Measurements from ENCODE around the gene ZFR.

The ZFR gene

GRCh38 chr5:32384621-32385020 lies 59.9 kb downstream of the ZFR start:
- TF ChIP-seq, protein P1, sequence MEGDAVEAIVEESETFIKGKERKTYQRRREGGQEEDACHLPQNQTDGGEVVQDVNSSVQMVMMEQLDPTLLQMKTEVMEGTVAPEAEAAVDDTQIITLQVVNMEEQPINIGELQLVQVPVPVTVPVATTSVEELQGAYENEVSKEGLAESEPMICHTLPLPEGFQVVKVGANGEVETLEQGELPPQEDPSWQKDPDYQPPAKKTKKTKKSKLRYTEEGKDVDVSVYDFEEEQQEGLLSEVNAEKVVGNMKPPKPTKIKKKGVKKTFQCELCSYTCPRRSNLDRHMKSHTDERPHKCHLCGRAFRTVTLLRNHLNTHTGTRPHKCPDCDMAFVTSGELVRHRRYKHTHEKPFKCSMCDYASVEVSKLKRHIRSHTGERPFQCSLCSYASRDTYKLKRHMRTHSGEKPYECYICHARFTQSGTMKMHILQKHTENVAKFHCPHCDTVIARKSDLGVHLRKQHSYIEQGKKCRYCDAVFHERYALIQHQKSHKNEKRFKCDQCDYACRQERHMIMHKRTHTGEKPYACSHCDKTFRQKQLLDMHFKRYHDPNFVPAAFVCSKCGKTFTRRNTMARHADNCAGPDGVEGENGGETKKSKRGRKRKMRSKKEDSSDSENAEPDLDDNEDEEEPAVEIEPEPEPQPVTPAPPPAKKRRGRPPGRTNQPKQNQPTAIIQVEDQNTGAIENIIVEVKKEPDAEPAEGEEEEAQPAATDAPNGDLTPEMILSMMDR (IDR thresholded peaks at IDR 0.05; ENCODE audit: insufficient read depth, low read length, poor library complexity, severe bottlenecking) = no peak
- TF ChIP-seq EZH2phosphoT487 (conservative IDR thresholded peaks at IDR 0.05; ENCODE audit: low read length) = no peak
- no peak overlapping the region for H3K4me3 ChIP-seq (ENCODE audit: insufficient read depth, low read length, poor library complexity, severe bottlenecking)
- H3K9me3 ChIP-seq (ENCODE audit: insufficient read depth, low read length) = no peaks in the 10 kb centered on the region
- no peaks in the 10 kb centered on the region for H3K79me2 ChIP-seq (ENCODE audit: insufficient read depth, low read length)
- H3K27me3 ChIP-seq (ENCODE audit: low read length) = no peaks in the 10 kb centered on the region
- peaks cover 4% of the 10 kb centered on the region; the same call in 1 of the 2 replicates for H3F3A ChIP-seq (ENCODE audit: insufficient read depth)
- H3K9ac ChIP-seq (ENCODE audit: low read length) = no peak overlapping the region
- no peaks in the 10 kb centered on the region for H4K20me1 ChIP-seq (ENCODE audit: low read depth, low read length)
- peaks cover 72% of the 10 kb centered on the region for H3K36me3 ChIP-seq (ENCODE audit: low read length)
- H3K9me2 ChIP-seq (replicated peaks; ENCODE audit: insufficient read depth, low read length) = no peaks in the 10 kb centered on the region
- H3K4me2 ChIP-seq (ENCODE audit: low read depth, low read length, poor library complexity, severe bottlenecking) = no peak overlapping the region
- H2AFZ ChIP-seq (ENCODE audit: low read depth, low read length, severe bottlenecking) = no peak overlapping the region
- H3K27ac ChIP-seq (ENCODE audit: low read depth, low read length) = no peak overlapping the region

DNA sequence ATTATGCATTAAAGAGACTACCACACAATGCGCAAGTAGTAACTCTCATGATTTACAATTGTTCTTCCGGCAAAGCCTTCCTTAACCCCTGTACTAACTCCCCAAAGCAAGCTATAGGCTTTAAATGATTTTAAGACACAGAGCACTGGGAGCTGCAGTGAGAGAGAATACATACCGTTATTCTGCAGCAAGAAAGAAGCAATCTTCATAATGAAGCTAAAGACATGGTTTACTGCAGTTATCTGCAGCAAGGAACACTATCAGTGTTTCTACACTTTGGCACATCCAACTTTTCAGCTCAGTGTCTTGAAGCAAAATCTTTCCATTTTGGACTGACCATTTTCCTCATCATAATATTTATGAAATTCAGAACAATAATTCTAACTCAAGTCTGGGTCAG lies 61.0 kb downstream of the ZFR start:
- H2AFZ ChIP-seq (ENCODE audit: low read depth, low read length, severe bottlenecking) = no peak overlapping the region
- no peaks in the 10 kb centered on the region for H4K20me1 ChIP-seq (ENCODE audit: low read depth, low read length)
- peaks cover 70% of the 10 kb centered on the region for H3K36me3 ChIP-seq (ENCODE audit: low read length)
- no peaks in the 10 kb centered on the region for H3K9me3 ChIP-seq (ENCODE audit: insufficient read depth, low read length)
- no peak for TF ChIP-seq EZH2phosphoT487 (conservative IDR thresholded peaks at IDR 0.05; ENCODE audit: low read length)
- TF ChIP-seq, protein P1 (IDR thresholded peaks at IDR 0.05; ENCODE audit: insufficient read depth, low read length, poor library complexity, severe bottlenecking) = no peak
- no peak overlapping the region for H3K4me2 ChIP-seq (ENCODE audit: low read depth, low read length, poor library complexity, severe bottlenecking)
- H3K27me3 ChIP-seq (ENCODE audit: low read length) = no peaks in the 10 kb centered on the region
- H3K9ac ChIP-seq (ENCODE audit: low read length) = no peak overlapping the region
- H3K9me2 ChIP-seq (replicated peaks; ENCODE audit: insufficient read depth, low read length) = no peaks in the 10 kb centered on the region
- H3K79me2 ChIP-seq (ENCODE audit: insufficient read depth, low read length) = no peaks in the 10 kb centered on the region
- no peak overlapping the region for H3K4me3 ChIP-seq (ENCODE audit: insufficient read depth, low read length, poor library complexity, severe bottlenecking)
- no peak overlapping the region for H3K27ac ChIP-seq (ENCODE audit: low read depth, low read length)
- peaks cover 9% of the 10 kb centered on the region for H3F3A ChIP-seq (ENCODE audit: insufficient read depth)

GRCh38 chr5:32383065-32383464 lies 61.5 kb downstream of the ZFR start:
- H3K27me3 ChIP-seq (ENCODE audit: low read length) = no peaks in the 10 kb centered on the region
- H3K9ac ChIP-seq (ENCODE audit: low read length) = no peak overlapping the region
- H3K4me2 ChIP-seq (ENCODE audit: low read depth, low read length, poor library complexity, severe bottlenecking) = no peak overlapping the region
- no peak overlapping the region for H3K27ac ChIP-seq (ENCODE audit: low read depth, low read length)
- no peaks in the 10 kb centered on the region for H3K79me2 ChIP-seq (ENCODE audit: insufficient read depth, low read length)
- no peak overlapping the region for H2AFZ ChIP-seq (ENCODE audit: low read depth, low read length, severe bottlenecking)
- no peaks in the 10 kb centered on the region for H3K9me2 ChIP-seq (replicated peaks; ENCODE audit: insufficient read depth, low read length)
- no peaks in the 10 kb centered on the region for H3K9me3 ChIP-seq (ENCODE audit: insufficient read depth, low read length)
- peaks cover 70% of the 10 kb centered on the region for H3K36me3 ChIP-seq (ENCODE audit: low read length)
- H3F3A ChIP-seq (ENCODE audit: insufficient read depth) = peaks cover 12% of the 10 kb centered on the region
- TF ChIP-seq, protein P1 (IDR thresholded peaks at IDR 0.05; ENCODE audit: insufficient read depth, low read length, poor library complexity, severe bottlenecking) = no peak
- TF ChIP-seq EZH2phosphoT487 (conservative IDR thresholded peaks at IDR 0.05; ENCODE audit: low read length) = no peak
- no peaks in the 10 kb centered on the region for H4K20me1 ChIP-seq (ENCODE audit: low read depth, low read length)
- no peak overlapping the region for H3K4me3 ChIP-seq (ENCODE audit: insufficient read depth, low read length, poor library complexity, severe bottlenecking)
